HG02588 (cell line): ENCODE measurements around the gene OPCML.

Experiments
- ATAC-seq: cut with Tn5 transposase; IDR thresholded peaks from one replicate; pipeline ENCODE4 v1.9.1; 2021; ENCODE audit warnings: mild to moderate bottlenecking, moderate library complexity; ENCODE audit not compliant: unreplicated experiment

OPCML gene

GRCh38 chr11:132831272-132831671 is 701.0 kb downstream of the OPCML start:
- no peak for ATAC-seq

- no peak for ATAC-seq
Observed at GRCh38 chr11:132824642-132825041, 707.7 kb downstream of the OPCML start.

GRCh38 chr11:132822276-132822675 is 710.0 kb downstream of the OPCML start:
- no peak for ATAC-seq

GRCh38 chr11:132821499-132821898 is 710.8 kb downstream of the OPCML start:
- ATAC-seq: no peak

GRCh38 chr11:132821014-132821413 is 711.3 kb downstream of the OPCML start:
- ATAC-seq: no peak

- no peak for ATAC-seq
Observed at GRCh38 chr11:132818951-132819350, 713.4 kb downstream of the OPCML start.

- no peak for ATAC-seq
Observed at GRCh38 chr11:132817387-132817786, 714.9 kb downstream of the OPCML start.

- ATAC-seq: no peak
Observed at GRCh38 chr11:132814410-132814809, 717.9 kb downstream of the OPCML start.

GRCh38 chr11:132811649-132812048 is 720.7 kb downstream of the OPCML start:
- ATAC-seq: no peak

- ATAC-seq: no peak
Observed at GRCh38 chr11:132809070-132809469, 723.2 kb downstream of the OPCML start.

- ATAC-seq: no peak
Observed at GRCh38 chr11:132804258-132804657, 728.0 kb downstream of the OPCML start.

- no peak for ATAC-seq
Observed at GRCh38 chr11:132803436-132803835, 728.9 kb downstream of the OPCML start.

GRCh38 chr11:132802947-132803346 is 729.4 kb downstream of the OPCML start:
- no peak for ATAC-seq

GRCh38 chr11:132793831-132794230 is 738.5 kb downstream of the OPCML start:
- ATAC-seq: no peak

- no peak for ATAC-seq
Observed at GRCh38 chr11:132792341-132793140, 739.8 kb downstream of the OPCML start.

- ATAC-seq: no peak
Observed at GRCh38 chr11:132790971-132791370, 741.3 kb downstream of the OPCML start.

GRCh38 chr11:132790466-132790865 is 741.8 kb downstream of the OPCML start:
- no peak for ATAC-seq

- ATAC-seq: no peak
Observed at GRCh38 chr11:132788816-132789325, 743.4 kb downstream of the OPCML start.

- ATAC-seq: no peak
Observed at GRCh38 chr11:132785878-132786277, 746.4 kb downstream of the OPCML start.

- no peak for ATAC-seq
Observed at GRCh38 chr11:132784441-132784840, 747.9 kb downstream of the OPCML start.

GRCh38 chr11:132782102-132782501 is 750.2 kb downstream of the OPCML start:
- ATAC-seq: no peak

GRCh38 chr11:132780046-132780445 is 752.3 kb downstream of the OPCML start:
- ATAC-seq: no peak

GRCh38 chr11:132779497-132779896 is 752.8 kb downstream of the OPCML start:
- no peak for ATAC-seq
